Measurements from ENCODE around the gene DLG2. TPM values are rescaled to one million over a fixed set of nuclear protein-coding genes. Genes with fewer than 3 reads are reported as not detected.

Gene DLG2
- total RNA-seq, 1 experiment from 2014 or later, result 17.5 TPM

DNA sequence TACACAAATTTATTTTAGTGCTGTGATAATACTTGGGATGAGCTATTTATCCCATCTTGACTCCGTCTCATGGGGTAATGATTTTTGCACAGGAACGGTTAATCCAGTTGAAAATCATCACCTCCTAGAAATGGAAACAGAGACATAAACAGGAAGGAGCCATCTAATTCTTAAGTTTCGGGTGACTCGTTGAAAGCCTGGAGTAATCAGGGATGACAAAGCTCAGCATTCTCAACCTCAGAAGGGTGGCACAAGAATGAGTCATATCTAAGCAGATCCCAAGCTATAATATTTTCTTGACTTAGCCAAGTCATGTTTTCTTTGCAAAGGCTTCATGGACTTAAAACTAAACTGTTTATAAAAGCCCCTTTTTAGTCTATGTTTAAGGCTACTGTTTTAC is 2060.2 kb downstream of the DLG2 start (continued):
- TF ChIP-seq, protein P1, sequence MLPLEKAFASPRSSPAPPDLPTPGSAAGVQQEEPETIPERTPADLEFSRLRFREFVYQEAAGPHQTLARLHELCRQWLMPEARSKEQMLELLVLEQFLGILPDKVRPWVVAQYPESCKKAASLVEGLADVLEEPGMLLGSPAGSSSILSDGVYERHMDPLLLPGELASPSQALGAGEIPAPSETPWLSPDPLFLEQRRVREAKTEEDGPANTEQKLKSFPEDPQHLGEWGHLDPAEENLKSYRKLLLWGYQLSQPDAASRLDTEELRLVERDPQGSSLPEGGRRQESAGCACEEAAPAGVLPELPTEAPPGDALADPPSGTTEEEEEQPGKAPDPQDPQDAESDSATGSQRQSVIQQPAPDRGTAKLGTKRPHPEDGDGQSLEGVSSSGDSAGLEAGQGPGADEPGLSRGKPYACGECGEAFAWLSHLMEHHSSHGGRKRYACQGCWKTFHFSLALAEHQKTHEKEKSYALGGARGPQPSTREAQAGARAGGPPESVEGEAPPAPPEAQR (CRISPR knock-in tag; IDR thresholded peaks at IDR 0.05), result no peak

GRCh38 chr11:83564870-83565269 is 2062.3 kb downstream of the DLG2 start:
- H3K9me3 Mint-ChIP-seq, result no peaks in the 10 kb centered on the region

GRCh38 chr11:83558281-83558680 is 2068.9 kb downstream of the DLG2 start:
- Mint-ChIP-seq H3K27me3 (ENCODE audit: low read depth) (no peaks in the 10 kb centered on the region), H3K27ac (no peak overlapping the region), H3K36me3 (no peaks in the 10 kb centered on the region), H3K4me1 (peaks cover 17% of the 10 kb centered on the region), H3K4me3 (no peak overlapping the region), H3K9me3 (no peaks in the 10 kb centered on the region)
- no peak for ATAC-seq
- DNase-seq (ENCODE audit: low spot score), result no peak
- ChIA-PET POLR2A (no interaction called here), CTCF (no interaction called here)
- TF ChIP-seq ZNF396 (CRISPR knock-in tag; IDR thresholded peaks at IDR 0.05; ENCODE audit: borderline replicate concordance) (no peak), TEAD1 (CRISPR knock-in tag; IDR thresholded peaks at IDR 0.05) (no peak), IRF2 (CRISPR knock-in tag; IDR thresholded peaks at IDR 0.05; ENCODE audit: borderline replicate concordance, low read depth) (no peak), JAZF1 (CRISPR knock-in tag; IDR thresholded peaks at IDR 0.05) (no peak)
- TF ChIP-seq, protein P2, sequence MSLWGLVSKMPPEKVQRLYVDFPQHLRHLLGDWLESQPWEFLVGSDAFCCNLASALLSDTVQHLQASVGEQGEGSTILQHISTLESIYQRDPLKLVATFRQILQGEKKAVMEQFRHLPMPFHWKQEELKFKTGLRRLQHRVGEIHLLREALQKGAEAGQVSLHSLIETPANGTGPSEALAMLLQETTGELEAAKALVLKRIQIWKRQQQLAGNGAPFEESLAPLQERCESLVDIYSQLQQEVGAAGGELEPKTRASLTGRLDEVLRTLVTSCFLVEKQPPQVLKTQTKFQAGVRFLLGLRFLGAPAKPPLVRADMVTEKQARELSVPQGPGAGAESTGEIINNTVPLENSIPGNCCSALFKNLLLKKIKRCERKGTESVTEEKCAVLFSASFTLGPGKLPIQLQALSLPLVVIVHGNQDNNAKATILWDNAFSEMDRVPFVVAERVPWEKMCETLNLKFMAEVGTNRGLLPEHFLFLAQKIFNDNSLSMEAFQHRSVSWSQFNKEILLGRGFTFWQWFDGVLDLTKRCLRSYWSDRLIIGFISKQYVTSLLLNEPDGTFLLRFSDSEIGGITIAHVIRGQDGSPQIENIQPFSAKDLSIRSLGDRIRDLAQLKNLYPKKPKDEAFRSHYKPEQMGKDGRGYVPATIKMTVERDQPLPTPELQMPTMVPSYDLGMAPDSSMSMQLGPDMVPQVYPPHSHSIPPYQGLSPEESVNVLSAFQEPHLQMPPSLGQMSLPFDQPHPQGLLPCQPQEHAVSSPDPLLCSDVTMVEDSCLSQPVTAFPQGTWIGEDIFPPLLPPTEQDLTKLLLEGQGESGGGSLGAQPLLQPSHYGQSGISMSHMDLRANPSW (CRISPR knock-in tag; conservative IDR thresholded peaks at IDR 0.05; ENCODE audit: low read depth), result no peak
- TF ChIP-seq, protein P3, sequence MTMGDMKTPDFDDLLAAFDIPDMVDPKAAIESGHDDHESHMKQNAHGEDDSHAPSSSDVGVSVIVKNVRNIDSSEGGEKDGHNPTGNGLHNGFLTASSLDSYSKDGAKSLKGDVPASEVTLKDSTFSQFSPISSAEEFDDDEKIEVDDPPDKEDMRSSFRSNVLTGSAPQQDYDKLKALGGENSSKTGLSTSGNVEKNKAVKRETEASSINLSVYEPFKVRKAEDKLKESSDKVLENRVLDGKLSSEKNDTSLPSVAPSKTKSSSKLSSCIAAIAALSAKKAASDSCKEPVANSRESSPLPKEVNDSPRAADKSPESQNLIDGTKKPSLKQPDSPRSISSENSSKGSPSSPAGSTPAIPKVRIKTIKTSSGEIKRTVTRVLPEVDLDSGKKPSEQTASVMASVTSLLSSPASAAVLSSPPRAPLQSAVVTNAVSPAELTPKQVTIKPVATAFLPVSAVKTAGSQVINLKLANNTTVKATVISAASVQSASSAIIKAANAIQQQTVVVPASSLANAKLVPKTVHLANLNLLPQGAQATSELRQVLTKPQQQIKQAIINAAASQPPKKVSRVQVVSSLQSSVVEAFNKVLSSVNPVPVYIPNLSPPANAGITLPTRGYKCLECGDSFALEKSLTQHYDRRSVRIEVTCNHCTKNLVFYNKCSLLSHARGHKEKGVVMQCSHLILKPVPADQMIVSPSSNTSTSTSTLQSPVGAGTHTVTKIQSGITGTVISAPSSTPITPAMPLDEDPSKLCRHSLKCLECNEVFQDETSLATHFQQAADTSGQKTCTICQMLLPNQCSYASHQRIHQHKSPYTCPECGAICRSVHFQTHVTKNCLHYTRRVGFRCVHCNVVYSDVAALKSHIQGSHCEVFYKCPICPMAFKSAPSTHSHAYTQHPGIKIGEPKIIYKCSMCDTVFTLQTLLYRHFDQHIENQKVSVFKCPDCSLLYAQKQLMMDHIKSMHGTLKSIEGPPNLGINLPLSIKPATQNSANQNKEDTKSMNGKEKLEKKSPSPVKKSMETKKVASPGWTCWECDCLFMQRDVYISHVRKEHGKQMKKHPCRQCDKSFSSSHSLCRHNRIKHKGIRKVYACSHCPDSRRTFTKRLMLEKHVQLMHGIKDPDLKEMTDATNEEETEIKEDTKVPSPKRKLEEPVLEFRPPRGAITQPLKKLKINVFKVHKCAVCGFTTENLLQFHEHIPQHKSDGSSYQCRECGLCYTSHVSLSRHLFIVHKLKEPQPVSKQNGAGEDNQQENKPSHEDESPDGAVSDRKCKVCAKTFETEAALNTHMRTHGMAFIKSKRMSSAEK (CRISPR knock-in tag; IDR thresholded peaks at IDR 0.05; ENCODE audit: borderline replicate concordance), result no peak

More at GRCh38 chr11:83564870-83565269, 2062.3 kb downstream of the DLG2 start:
- Mint-ChIP-seq H3K36me3 (no peaks in the 10 kb centered on the region), H3K27ac (no peak overlapping the region), H3K4me1 (peaks cover 18% of the 10 kb centered on the region), H3K4me3 (no peak overlapping the region), H3K27me3 (ENCODE audit: low read depth) (no peaks in the 10 kb centered on the region)
- ChIA-PET CTCF (interaction anchor here (1.8 kb wide), 1 partner anchor 272 kb away, joined by 4 read pairs; no protein-coding TSS in a partner anchor), POLR2A (no interaction called here)
- ATAC-seq, result no peak
- no peak for TF ChIP-seq ZNF138 (CRISPR knock-in tag; conservative IDR thresholded peaks at IDR 0.05)
- TF ChIP-seq TEAD1 (CRISPR knock-in tag; IDR thresholded peaks at IDR 0.05), result no peak
- no peak for TF ChIP-seq ETV6 (CRISPR knock-in tag; IDR thresholded peaks at IDR 0.05)
- TF ChIP-seq ZNF512 (CRISPR knock-in tag; IDR thresholded peaks at IDR 0.05; ENCODE audit: borderline replicate concordance), result no peak
- DNase-seq (ENCODE audit: low spot score), result no peak

All from WTC11 (cell line).